Activated CD8-positive, alpha-beta memory T cell treated with anti-CD3 and anti-CD28 coated beads for 36 hours (primary cell): ENCODE measurements around the gene DSCAM. TPM values are rescaled to one million over a fixed set of nuclear protein-coding genes. Genes with fewer than 3 reads are reported as not detected.

Experiments
- CTCF ChIA-PET: fragments of 350-600 bp; sonication (Branson Sonifier 250); formaldehyde crosslinking; loops from one replicate; lab custom pipeline; 2021; ENCODE audit warnings: antibody characterized with exemption; lab: Charles Lee
- POLR2A ChIA-PET: fragments of 350-600 bp; sonication (Branson Sonifier 250); formaldehyde crosslinking; loops from one replicate; lab custom pipeline; 2021; ENCODE audit warnings: antibody characterized with exemption; lab: Charles Lee
- total RNA-seq, 2 experiments: library from RNA; stranded (reverse); gene quantifications; one replicate each; pipeline ENCODE4 v1.2.3, GENCODE V29; 2021

The DSCAM gene
- total RNA-seq, 2 experiments from 2014 or later, result not detected

GRCh38 chr21:40436261-40436660, 410.7 kb downstream of the DSCAM start:
- CTCF ChIA-PET, result no interaction called here
- POLR2A ChIA-PET, result no interaction called here

GRCh38 chr21:40433538-40433937, 413.4 kb downstream of the DSCAM start:
- ChIA-PET POLR2A (no interaction called here), CTCF (no interaction called here)

- ChIA-PET POLR2A (no interaction called here), CTCF (no interaction called here)
Measured at GRCh38 chr21:40425981-40426380, 421.0 kb downstream of the DSCAM start.

- POLR2A ChIA-PET, result no interaction called here
- CTCF ChIA-PET, result no interaction called here
Measured at GRCh38 chr21:40422896-40423635, 423.9 kb downstream of the DSCAM start.

GRCh38 chr21:40421121-40421520, 425.8 kb downstream of the DSCAM start:
- CTCF ChIA-PET, result no interaction called here
- POLR2A ChIA-PET, result no interaction called here

- CTCF ChIA-PET, result no interaction called here
- POLR2A ChIA-PET, result no interaction called here
Measured at GRCh38 chr21:40416572-40416971, 430.4 kb downstream of the DSCAM start.

- CTCF ChIA-PET, result no interaction called here
- POLR2A ChIA-PET, result no interaction called here
Measured at GRCh38 chr21:40408561-40408960, 438.4 kb downstream of the DSCAM start.

- CTCF ChIA-PET, result no interaction called here
- POLR2A ChIA-PET, result no interaction called here
Measured at GRCh38 chr21:40404396-40404800, 442.6 kb downstream of the DSCAM start.

GRCh38 chr21:40402884-40403582, 443.9 kb downstream of the DSCAM start:
- POLR2A ChIA-PET, result no interaction called here
- CTCF ChIA-PET, result no interaction called here

- POLR2A ChIA-PET, result no interaction called here
- CTCF ChIA-PET, result no interaction called here
Measured at GRCh38 chr21:40395732-40396131, 451.2 kb downstream of the DSCAM start.

GRCh38 chr21:40393066-40393465, 453.9 kb downstream of the DSCAM start:
- ChIA-PET CTCF (no interaction called here), POLR2A (no interaction called here)

- POLR2A ChIA-PET, result no interaction called here
Measured at GRCh38 chr21:40388046-40388445, 458.9 kb downstream of the DSCAM start.

GRCh38 chr21:40386981-40387747, 459.8 kb downstream of the DSCAM start:
- CTCF ChIA-PET, result no interaction called here
- POLR2A ChIA-PET, result no interaction called here

More at GRCh38 chr21:40388046-40388445, 458.9 kb downstream of the DSCAM start:
- CTCF ChIA-PET, result no interaction called here

GRCh38 chr21:40386294-40386911, 460.6 kb downstream of the DSCAM start:
- ChIA-PET CTCF (no interaction called here), POLR2A (no interaction called here)

GRCh38 chr21:40385883-40386282, 461.1 kb downstream of the DSCAM start:
- POLR2A ChIA-PET, result no interaction called here
- CTCF ChIA-PET, result no interaction called here

- POLR2A ChIA-PET, result no interaction called here
- CTCF ChIA-PET, result no interaction called here
Measured at GRCh38 chr21:40383951-40384350, 463.0 kb downstream of the DSCAM start.

- ChIA-PET CTCF (interaction anchor here (0.7 kb wide), 1 partner anchor 327 kb away, joined by 3 read pairs; no protein-coding TSS in a partner anchor), POLR2A (no interaction called here)
Measured at GRCh38 chr21:40381111-40381510, 465.8 kb downstream of the DSCAM start.

- POLR2A ChIA-PET, result no interaction called here
- CTCF ChIA-PET, result interaction anchor here (0.7 kb wide), 1 partner anchor 328 kb away, joined by 3 read pairs; no protein-coding TSS in a partner anchor
Measured at GRCh38 chr21:40379881-40380810, 466.8 kb downstream of the DSCAM start.

- CTCF ChIA-PET, result no interaction called here
Measured at GRCh38 chr21:40377135-40377534, 469.8 kb downstream of the DSCAM start.

More at GRCh38 chr21:40377135-40377534, 469.8 kb downstream of the DSCAM start:
- POLR2A ChIA-PET, result no interaction called here
